Right ventricle myocardium superior (tissue), 1 donor: ENCODE results near the gene C14orf93. TPM values are rescaled to one million over a fixed set of nuclear protein-coding genes. Genes with fewer than 3 reads are reported as not detected.
"Not testable (repeated sequence)": the region's sequence is repeated elsewhere in the genome, so short reads cannot be mapped to it uniquely, and the experiment has no call there.

Experiments
- ATAC-seq: fragments of 200-7000 bp; cut with Tn5 transposase; one replicate; pipeline ENCODE4 v1.9.1; 2020; ENCODE audit warnings: mild to moderate bottlenecking; ENCODE audit not compliant: poor library complexity
- DNase-seq: peaks from one replicate; pipeline ENCODE4 v3.0.0-alpha.2; 2020
- intact Hi-C: fragments of 100-400 bp; cut with DNase I; formaldehyde crosslinking; loops from one replicate; pipeline ENCODE4 v1.11.2; 2022
- total RNA-seq: library from RNA; stranded (reverse); fragmentation: NEBNext Ultra II Directional; extraction: Animal tissue kit (Norgen Biotek cat#: 25700); gene quantifications from one replicate; pipeline ENCODE4 v1.2.1, GENCODE V29; 2021
- donor health status: DM: no; HTN: yes; CAD: no; lungs with severe emphysema.

The C14orf93 gene
- total RNA-seq, 1 donor from 2014 or later: 5.5 TPM

DNA sequence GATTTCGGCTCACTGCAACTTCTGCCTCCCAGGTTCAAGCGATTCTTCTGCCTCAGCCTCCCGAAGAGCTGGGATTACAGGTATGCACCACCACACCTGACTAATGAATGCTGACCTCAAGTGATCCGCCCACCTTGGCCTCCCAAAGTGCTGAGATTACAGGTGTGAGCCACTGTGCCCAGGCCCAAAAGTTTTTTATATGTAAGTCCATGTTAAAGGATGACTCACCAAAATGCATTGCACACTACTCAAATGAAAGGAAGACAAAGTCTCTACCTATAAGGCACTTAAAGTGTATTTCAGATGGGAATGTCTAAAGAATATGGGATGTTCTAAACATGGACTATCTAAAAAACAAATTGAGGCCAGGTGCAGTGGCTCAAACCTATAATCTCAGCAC, 5.7 kb downstream of the C14orf93 start:
- DNase-seq, ATAC-seq, intact Hi-C loops: not testable (repeated sequence)

DNA sequence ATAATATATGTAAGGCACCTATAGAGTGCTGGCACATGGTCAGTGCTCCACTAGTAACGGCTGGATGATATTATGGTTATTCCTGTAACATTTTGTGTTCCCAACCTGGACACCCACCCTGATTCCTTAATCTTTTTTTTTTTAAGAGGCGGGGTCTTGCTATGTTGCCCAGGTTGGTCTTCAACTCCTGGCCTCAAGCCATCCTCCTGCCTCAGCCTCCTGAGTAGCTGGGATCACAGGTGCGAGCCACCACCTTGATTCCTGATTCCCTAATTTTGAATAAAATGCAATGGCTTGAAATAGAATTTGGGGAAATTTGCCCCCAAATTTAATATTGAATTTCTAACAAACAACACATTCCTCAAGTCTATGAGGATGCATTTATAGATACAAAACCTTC, 7.4 kb downstream of the C14orf93 start:
- DNase-seq (no peak), ATAC-seq (no peak)
- intact Hi-C loops: no loop called here

GRCh38 chr14:23000860-23001259, 9.1 kb downstream of the C14orf93 start:
- intact Hi-C loops: no loop called here
- no peak for DNase-seq
- ATAC-seq: no peak

GRCh38 chr14:22998329-22999012, 11.5 kb downstream of the C14orf93 start:
- no peak for DNase-seq
- peak; percentile 61 for ATAC-seq
- intact Hi-C loops: no loop called here

DNA sequence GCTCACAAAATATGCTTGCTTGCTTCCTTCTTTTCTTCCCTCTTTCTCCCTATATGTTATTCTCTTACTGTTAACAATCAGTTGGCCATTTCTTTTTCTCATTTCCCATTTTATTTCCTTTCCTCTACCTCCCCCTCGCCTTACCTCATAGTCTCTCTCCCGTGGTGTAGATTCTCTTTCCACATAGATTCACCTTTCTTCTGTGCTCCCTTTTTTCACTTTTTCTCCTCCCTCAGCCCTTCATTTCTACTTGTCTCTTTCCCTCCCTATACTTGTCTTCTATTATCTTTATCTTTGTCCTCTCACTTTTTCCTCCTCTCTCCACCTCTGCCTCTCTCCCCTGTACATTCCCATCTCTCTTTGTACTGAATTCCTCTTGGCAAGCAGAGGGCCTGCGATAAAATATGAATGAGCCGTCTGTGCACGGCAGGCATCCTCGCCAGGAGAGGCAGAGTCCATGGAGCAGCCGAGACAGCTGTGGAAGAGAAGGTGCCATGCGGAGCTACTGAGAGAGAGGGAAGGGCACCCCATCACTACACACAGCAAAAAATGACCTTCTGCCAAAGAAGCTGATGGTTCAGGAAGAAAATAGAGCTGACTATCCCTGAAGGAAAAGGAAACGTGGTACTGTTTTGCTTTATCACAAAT, 12.1 kb downstream of the C14orf93 start:
- DNase-seq: no peak
- peak; percentile 64 for ATAC-seq
- intact Hi-C loops: no loop called here

DNA sequence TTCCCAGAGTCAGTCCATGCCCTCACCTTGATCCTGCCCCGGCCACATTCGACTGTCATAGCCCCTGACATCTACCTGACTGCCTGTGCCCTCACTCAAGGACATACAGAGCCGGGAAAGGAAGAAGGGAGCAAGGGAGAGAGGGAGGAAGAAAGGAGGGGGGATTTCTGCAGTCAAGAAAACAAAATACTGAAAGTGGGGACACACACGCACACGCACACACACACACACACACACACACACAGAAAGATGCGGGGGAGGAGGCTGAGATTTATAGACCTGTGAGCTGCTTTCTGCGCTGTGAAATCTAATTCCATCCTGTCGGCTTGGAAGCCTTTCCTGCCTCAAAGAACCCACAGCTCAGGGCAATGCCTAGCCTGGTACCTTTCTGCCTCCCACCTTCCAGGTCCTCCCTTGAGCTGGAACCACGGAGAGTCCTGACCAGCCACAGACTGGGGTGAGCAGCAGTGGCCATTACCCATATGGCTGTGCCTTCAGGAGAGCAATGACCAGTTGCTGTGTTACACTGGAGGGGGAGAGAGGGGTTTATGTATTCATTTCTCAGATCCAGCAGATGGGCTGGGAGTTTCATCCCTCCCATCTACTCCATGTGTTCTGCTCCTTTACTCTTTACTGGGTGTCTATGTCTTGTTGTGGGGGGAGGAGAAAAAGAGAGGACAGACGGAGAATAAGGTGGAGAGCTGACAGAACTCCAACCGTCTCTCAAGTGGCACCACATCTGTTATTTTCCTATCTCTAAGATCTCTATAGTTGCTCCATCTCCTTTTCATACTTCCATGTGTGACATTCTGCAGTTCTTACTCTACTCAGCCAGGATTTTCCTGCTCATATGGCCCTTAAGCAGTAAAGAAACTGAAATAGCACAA, 12.9 kb downstream of the C14orf93 start:
- no peak for DNase-seq
- intact Hi-C loops: no loop called here
- ATAC-seq: no peak

- no peak for DNase-seq
- intact Hi-C loops: no loop called here
- ATAC-seq: no peak
These were observed 13.9 kb downstream of the C14orf93 start for GRCh38 chr14:22995889-22996625.

DNA sequence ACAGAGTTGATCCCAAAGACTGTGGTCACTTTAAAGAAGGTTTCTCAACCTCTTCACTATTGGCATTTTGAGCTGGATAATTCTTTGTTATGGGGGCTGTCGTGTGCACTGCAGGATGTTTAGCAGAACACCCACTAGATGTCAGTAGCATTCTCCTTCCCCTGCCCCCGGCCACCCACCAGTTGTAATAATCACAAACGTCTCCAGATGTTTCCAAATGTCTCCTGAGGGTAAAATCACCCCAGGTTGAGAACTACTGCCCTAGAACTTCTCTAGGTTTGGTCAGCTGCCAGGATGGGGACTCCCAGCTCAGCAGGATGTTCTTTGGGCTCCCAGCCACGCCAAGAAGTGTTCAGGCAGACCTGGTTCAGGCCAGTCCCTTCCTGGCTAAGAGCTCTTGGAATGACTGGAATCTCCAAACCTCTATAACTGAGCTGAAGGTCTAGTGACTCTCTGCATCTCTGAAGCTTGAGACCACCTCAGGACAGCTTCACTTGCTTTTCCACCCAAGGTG, 15.1 kb downstream of the C14orf93 start:
- intact Hi-C loops: no loop called here
- ATAC-seq: peak; percentile 61
- no peak for DNase-seq

- intact Hi-C loops: no loop called here
- ATAC-seq (no peak), DNase-seq (no peak)
These were observed 16.4 kb downstream of the C14orf93 start for GRCh38 chr14:22993517-22993916.

DNA sequence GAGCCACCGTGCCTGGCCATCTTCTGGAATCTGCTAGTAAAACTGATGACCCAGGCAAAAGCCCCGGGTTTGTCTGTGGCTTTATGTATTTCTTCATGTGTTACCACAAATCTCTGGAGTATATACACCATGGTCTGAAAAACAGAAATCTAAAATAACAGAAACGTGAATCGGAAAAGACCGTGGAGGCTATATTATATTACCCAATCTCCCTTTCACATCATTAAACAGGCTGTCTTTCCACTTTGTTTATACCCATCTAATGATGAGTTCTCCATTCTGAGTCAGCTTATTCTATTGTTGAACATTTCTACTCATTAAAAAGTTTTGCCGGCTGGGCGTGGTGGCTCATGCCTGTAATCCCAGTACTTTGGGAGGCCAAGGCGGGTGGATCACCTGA, 18.1 kb downstream of the C14orf93 start:
- intact Hi-C loops: no loop called here
- ATAC-seq: no peak

GRCh38 chr14:22987291-22987690, 22.7 kb downstream of the C14orf93 start:
- intact Hi-C loops: loop anchor here (2.0 kb wide), 1 partner anchor 72 kb away; no protein-coding TSS in a partner anchor
- no peak for DNase-seq
- no peak for ATAC-seq

More for the DNA sequence above, 18.1 kb downstream of the C14orf93 start:
- DNase-seq: no peak

GRCh38 chr14:22986508-22987054, 23.4 kb downstream of the C14orf93 start:
- intact Hi-C loops: loop anchor here (2.0 kb wide), 1 partner anchor 72 kb away; no protein-coding TSS in a partner anchor
- ATAC-seq: peak; percentile 45

DNA sequence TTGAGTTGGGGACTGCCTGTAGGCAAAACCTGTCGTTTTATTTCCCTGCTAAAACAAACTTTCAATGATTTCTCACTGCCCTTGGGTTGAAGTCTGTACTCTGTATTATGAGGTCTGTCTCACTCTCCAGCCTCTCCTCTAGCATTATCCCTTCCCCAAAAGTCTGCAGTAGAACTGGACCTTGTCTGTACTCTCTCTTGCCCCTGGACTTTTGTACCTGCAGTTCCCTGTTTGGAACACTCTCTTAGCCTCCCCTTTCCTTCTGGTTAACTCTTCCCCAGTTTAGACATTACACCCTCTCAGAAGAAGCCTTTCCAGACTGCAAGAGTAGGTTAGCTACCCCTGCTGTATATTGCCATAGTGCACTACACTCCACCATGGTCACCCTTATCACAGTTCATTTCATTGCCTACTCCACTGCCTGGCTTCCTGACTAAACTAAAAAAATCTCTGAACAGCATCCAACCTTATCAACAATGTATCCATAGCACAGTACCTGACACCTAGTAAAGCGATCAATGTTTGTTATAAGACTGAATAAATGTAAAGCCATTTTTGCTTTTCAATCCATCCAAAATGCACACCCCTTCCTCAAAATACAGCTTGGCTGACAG, 23.9 kb downstream of the C14orf93 start:
- no peak for DNase-seq
- intact Hi-C loops: loop anchor here (2.0 kb wide), 1 partner anchor 73 kb away; no protein-coding TSS in a partner anchor
- ATAC-seq: no peak

More at GRCh38 chr14:22986508-22987054, 23.4 kb downstream of the C14orf93 start:
- DNase-seq: peak; percentile 88

- no peak for ATAC-seq
- intact Hi-C loops: no loop called here
- DNase-seq: no peak
These were observed 24.8 kb downstream of the C14orf93 start for GRCh38 chr14:22984959-22985658.

DNA sequence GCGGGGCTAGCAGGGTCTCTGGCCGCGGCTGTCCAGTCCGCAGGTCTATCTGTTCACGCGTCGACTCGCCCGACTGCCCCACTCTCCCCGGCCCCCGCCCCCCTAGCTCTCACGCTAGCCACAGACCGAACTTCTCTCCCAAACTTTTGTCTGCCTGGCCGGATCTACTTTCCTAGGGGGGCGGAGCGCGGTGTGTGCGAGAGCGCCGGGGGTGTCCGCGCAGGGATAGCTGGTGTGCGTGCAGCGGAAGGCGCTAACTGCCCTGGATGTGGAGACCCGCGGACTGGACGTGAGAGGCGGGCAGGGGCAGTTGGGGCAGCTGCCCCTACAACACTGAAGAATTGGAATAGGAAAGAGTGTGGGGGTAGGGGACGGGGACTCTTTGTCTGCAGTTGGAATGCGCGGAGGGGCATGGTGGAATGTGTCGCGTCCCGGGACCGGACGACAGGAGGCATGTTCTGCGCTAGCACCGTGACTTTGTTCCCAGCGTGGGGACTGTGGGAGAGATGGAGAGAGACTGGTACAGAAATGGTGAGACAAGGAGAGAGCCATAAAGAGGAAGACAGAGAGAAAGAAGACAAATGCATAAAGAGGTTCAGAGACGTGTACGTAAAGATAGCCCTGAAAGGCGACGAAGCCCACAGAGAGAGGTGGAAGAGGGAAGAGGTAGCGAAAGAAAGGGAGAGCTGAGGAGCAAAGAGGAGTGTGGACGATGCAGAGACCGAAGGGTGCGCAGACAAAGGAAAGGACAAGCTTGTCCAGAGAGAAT, 27.3 kb downstream of the C14orf93 start, which contains the start of gene AJUBA:
AJUBA (minus strand) TSS at position 75 of the 769 bp plus-strand sequence. CDS start 285 bp downstream, outside the sequence.
- DNase-seq: peak; percentile 94
- ATAC-seq: peak; percentile 90
- intact Hi-C loops: no loop called here

DNA sequence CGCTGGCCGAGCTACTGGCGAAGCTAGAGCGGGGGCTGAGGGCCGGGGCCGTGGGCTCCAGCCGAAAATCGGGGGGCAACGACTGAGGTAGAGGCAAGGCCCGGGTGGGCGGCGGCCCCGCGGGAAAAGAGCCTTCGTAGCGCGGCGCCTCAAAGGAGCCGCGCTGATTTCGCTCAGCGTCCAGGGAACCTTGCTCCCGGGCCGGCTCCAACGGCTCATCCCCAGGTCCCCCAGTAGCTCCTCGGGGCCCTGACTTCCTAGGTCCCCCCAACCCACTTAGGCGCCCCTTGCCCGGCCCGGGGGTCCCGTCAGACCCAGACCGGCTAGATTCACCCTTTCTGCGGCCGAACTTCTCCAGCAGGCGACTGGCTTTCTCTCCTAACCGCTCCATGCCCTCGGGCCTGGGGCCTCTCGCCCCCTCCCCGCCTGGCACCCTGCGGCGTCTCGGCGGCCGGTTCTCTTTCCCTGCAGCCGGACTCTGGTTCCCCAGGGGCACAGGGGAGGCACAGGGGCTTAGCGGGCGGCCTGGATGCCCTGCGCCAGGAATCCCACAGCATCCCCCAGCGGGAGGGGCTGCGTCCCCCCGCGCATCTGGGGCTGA, 28.0 kb downstream of the C14orf93 start:
- ATAC-seq (peak; percentile 4), DNase-seq (no peak)
- intact Hi-C loops: no loop called here
